ENCODE data around the gene PCDHGA9. TPM values are rescaled to one million over a fixed set of nuclear protein-coding genes. Genes with fewer than 3 reads are reported as not detected.

The PCDHGA9 gene
- total RNA-seq, 2 donors from 2014 or later = 4.9 to 8.2 TPM

DNA sequence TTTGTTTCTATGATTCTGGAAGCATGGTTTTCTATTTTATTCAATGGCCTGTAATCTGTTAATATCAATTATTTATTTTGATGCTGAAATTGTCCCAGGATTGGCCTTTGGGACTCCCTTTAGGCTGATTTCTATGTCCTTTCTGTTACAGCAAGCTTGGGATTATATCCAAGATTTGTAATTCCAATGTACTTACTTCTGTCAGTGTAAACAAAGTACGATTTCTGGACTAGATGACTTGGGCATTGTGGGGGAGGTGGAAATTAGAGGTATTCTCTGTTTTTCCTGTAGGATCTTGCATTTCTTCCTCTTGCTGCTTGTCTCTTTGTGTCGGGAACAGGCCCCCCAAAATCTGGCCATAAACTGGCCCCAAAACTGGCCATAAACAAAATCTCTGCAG is 31.4 kb downstream of the PCDHGA9 start:
- H3K27me3 ChIP-seq = no peaks in the 10 kb centered on the region

DNA sequence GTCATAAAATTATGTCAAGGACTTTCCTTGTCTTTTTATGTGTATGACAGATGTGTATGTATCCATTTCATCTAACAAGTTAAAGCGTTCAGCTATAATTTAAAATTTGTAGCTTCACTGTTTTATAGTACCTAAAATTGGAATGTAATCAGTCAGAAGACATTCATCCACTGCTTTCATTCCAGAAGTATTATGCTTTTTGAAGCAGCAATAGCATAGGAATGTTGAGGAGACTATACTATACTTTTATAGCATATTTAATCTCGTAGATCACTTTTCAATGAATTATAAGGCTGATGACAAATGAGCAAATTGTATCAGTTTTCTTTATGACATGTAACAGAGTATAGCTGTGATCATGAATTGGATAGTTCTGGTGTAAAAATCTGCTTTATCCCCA is 34.6 kb downstream of the PCDHGA9 start:
- Histone ChIP-seq H3K4me1 (no peaks in the 10 kb centered on the region), H3K36me3 (replicated peaks in 1 of 2; ENCODE audit: insufficient read depth in 1 of 2, low read depth in 2 of 2) (no peaks in the 10 kb centered on the region), H3K9me3 (peaks cover 0 to 67% (median 0%) of the 10 kb centered on the region in 3 donors), H3K27ac (no peak overlapping the region), H3K27me3 (no peaks in the 10 kb centered on the region), H3K4me3 (no peak overlapping the region)
- 80 to 98% methylated on average over 2 of the region's 2 CpGs for WGBS, 2 donors
- intact Hi-C loops (cut with DNase I) = no loop called here
- ATAC-seq (no peak), DNase-seq (no peak)
- no peak for TF ChIP-seq POLR2A (IDR thresholded peaks at IDR 0.05)
- TF ChIP-seq, protein P1, sequence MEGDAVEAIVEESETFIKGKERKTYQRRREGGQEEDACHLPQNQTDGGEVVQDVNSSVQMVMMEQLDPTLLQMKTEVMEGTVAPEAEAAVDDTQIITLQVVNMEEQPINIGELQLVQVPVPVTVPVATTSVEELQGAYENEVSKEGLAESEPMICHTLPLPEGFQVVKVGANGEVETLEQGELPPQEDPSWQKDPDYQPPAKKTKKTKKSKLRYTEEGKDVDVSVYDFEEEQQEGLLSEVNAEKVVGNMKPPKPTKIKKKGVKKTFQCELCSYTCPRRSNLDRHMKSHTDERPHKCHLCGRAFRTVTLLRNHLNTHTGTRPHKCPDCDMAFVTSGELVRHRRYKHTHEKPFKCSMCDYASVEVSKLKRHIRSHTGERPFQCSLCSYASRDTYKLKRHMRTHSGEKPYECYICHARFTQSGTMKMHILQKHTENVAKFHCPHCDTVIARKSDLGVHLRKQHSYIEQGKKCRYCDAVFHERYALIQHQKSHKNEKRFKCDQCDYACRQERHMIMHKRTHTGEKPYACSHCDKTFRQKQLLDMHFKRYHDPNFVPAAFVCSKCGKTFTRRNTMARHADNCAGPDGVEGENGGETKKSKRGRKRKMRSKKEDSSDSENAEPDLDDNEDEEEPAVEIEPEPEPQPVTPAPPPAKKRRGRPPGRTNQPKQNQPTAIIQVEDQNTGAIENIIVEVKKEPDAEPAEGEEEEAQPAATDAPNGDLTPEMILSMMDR (IDR thresholded peaks at IDR 0.05) = no peak

More for the DNA sequence above, 31.4 kb downstream of the PCDHGA9 start:
- WGBS, 2 donors = 85 to 96% methylated on average over 2 of the region's 2 CpGs
- no peak for ATAC-seq
- no peak overlapping the region for H3K4me3 ChIP-seq
- no peak for DNase-seq
- TF ChIP-seq POLR2A (IDR thresholded peaks at IDR 0.05) = no peak
- TF ChIP-seq, protein P1 (IDR thresholded peaks at IDR 0.05) = no peak
- no peak overlapping the region for H3K27ac ChIP-seq
- intact Hi-C loops (cut with DNase I) = no loop called here
- H3K4me1 ChIP-seq = no peaks in the 10 kb centered on the region
- no peaks in the 10 kb centered on the region for H3K36me3 ChIP-seq (replicated peaks in 1 of 2; ENCODE audit: insufficient read depth in 1 of 2, low read depth in 2 of 2)
- H3K9me3 ChIP-seq = peaks cover 0 to 58% (median 0%) of the 10 kb centered on the region in 3 donors

DNA sequence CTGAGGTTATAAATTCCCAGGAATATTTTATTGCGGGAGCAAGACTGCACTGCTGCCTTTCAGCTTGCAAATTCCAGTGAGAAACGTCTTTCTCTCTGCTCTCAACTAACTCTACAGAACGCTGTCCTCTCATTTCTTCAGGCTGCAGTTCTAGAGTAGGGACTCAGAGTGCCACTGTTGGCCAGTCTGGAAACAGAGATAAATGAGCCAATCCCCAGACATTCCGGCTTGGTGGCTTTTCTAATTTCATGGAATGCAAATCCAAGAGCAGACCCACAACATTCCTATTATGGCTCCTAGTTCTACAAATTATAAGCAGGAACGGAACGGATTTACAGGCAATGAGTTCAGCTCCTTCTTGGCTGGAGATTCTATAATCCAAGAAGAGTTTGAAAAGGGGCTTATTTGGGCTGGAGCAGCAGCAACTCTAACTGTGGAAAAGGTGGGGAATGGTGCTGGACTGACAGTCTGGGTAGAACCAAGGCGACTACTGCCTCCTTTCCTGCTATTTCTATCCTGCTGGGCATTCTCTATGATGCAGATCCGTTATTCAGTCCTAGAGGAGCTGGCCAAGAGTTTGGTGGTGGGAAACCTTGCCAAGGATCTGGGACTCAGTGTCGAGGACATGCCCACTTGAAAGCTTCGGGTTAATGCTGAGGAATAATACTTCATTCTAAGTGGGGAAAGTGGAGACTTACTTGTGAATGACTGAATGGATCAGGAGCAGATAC is 37.0 kb downstream of the PCDHGA9 start:
- H3K36me3 ChIP-seq (replicated peaks in 1 of 2; ENCODE audit: insufficient read depth in 1 of 2, low read depth in 2 of 2) = no peaks in the 10 kb centered on the region
- H3K27ac ChIP-seq = no peak overlapping the region
- H3K4me1 ChIP-seq = no peaks in the 10 kb centered on the region
- DNase-seq = no peak
- peaks cover 0 to 44% (median 0%) of the 10 kb centered on the region in 3 donors for H3K9me3 ChIP-seq
- no peak for ATAC-seq
- intact Hi-C loops (cut with DNase I) = no loop called here
- TF ChIP-seq, protein P1 (IDR thresholded peaks at IDR 0.05) = no peak
- no peak for TF ChIP-seq POLR2A (IDR thresholded peaks at IDR 0.05)
- H3K27me3 ChIP-seq = no peaks in the 10 kb centered on the region
- 61% methylated on average over 10 of the region's 10 CpGs for WGBS, 2 donors
- H3K4me3 ChIP-seq = no peak overlapping the region

DNA sequence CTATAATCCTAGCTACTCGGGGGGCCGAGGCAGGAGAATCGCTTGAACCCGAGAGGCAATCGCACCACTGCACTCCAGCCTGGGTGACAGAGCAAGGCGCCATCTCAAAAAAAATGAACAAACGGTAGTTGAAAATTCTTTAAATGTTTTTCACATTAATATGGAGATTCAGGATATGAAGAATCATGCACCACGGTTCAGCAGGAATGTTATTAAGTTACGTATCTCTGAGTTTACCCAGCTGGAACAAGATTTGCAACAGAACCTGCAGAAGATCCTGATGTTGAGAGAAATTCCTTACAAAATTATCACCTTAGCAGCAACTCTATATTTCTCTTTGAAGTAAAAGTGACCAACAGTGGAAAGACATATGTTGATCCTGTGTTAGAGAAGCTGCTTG is 37.8 kb downstream of the PCDHGA9 start:
- no peaks in the 10 kb centered on the region for H3K36me3 ChIP-seq (replicated peaks in 1 of 2; ENCODE audit: insufficient read depth in 1 of 2, low read depth in 2 of 2)
- ATAC-seq (no peak), DNase-seq (no peak)
- H3K9me3 ChIP-seq = peaks cover 0 to 44% (median 0%) of the 10 kb centered on the region in 3 donors
- no peaks in the 10 kb centered on the region for H3K4me1 ChIP-seq
- H3K27me3 ChIP-seq = no peaks in the 10 kb centered on the region
- H3K27ac ChIP-seq = no peak overlapping the region
- TF ChIP-seq POLR2A (IDR thresholded peaks at IDR 0.05) = no peak
- TF ChIP-seq, protein P1 (IDR thresholded peaks at IDR 0.05) = no peak
- intact Hi-C loops (cut with DNase I) = no loop called here
- 91 to 92% methylated on average over 9 of the region's 9 CpGs for WGBS, 2 donors
- no peak overlapping the region for H3K4me3 ChIP-seq

All from body of pancreas (tissue), 4 donors.